ENCODE results near the gene RPL3.
"Not testable (repeated sequence)": the region's sequence is repeated elsewhere in the genome, so short reads cannot be mapped to it uniquely, and the experiment has no call there.

The RPL3 gene

DNA sequence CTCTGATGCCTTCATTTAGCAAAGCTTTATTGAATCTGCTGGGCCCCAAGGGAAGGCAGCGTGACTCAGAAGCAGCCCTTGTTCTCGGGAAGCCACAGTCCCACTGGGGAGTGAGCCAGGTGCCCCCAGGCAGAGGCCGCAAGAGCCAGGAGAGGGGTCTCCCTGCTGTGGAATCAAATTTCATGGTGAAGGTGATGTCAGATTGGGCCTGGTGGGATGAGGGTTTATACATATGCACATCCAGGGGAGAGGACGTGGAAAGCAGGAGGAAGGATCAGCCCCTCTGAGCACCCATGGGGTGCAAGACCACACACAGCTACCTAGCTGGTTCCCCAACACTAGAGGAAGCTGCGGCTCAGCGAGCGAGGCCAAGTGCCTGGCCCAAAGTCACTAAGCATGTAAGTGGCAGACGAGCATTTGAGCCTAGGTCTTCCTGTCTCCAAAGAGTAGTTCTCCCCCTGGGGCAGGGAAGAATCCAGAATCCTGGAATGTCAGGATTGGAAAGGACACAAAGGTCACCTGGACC, 32.3 kb upstream of the RPL3 start:
- no peak for DNase-seq (ENCODE audit: low read depth)

DNA sequence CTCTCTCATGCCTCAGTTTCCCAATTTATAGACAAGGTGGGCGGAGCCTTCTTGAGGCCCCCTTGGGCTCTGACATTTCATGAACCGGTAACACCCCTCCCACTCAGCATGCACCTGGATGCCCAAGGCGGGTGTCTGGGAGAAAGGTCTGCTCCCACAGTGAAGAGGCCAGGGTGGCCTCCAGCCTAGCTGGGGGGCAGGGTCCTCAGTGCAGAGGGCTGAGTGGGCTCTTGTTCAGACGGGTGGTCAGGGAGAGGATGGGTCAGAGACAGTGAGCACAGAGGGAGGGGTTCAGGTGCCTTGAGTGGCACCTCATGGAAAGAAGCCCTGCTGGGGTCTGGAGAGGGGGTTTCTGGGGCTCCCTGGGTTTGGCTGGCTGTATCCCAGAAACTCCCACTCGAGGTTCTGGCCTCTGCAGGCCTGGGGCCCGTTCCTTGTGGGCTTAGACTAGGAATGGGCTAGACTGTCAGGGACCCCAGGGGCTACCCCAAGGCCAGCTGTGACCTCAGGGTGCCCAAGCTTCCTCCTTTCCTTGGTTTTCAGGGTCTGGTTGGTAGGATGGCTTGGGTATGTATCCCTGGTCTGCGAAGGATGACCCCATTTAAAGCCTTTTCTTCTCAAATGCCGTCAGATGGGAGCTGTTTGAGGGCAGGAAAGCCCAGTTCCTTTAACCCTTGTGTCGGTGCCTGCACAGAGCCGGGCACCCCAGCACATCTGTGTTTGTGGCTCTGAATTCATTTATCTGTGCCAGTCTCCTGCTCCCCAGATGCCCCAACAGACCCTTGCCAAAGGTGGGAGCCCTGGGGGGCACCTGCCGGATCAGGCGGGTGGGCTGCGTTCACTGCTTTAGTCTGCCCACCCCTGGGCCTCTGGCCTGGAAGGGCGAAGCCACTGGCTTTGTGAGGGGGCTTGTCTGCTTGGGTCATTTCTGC, 31.6 kb upstream of the RPL3 start:
- no peak for DNase-seq (ENCODE audit: low read depth)

DNA sequence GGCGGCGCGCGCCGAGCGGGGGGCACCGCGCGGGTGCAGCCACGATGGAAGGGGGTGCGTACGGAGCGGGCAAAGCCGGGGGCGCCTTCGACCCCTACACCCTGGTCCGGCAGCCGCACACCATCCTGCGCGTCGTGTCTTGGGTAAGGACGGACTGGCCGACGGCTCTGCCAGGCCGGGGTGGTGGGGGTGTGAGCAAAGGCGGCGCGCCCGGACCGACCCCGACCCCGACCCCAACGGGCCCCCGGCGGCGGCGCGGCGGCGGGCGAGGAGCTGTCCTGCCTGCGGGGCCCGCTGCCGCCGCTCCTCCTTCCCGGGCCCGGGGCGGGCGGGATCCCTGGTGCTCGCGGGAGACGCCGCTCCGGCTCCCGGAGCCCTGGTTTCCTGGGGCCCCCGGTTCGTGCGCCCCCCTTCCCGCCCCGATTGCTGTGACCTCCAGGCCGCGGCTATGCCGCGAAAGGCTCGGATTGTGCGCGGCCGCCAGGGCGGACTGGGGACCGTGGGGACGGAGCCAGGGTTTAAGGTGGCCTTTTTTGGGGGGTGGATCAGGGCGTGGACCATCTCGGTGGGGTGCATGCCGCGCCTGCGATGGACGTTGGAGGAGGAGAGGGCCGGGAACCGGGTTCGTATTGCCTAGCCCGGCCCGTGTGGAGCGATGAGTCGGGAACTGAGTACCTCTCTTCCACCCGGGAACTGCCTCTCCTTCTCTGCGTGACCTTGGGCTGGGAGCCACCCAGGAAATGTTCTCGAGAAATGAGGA, 30.7 kb upstream of the RPL3 start, which contains the start of gene SYNGR1:
Gene SYNGR1 (plus strand): TSS at position 25 of the 760 bp plus-strand sequence. CDS start 20 bp downstream, at position 45.
- DNase-seq (ENCODE audit: low read depth) = no peak

DNA sequence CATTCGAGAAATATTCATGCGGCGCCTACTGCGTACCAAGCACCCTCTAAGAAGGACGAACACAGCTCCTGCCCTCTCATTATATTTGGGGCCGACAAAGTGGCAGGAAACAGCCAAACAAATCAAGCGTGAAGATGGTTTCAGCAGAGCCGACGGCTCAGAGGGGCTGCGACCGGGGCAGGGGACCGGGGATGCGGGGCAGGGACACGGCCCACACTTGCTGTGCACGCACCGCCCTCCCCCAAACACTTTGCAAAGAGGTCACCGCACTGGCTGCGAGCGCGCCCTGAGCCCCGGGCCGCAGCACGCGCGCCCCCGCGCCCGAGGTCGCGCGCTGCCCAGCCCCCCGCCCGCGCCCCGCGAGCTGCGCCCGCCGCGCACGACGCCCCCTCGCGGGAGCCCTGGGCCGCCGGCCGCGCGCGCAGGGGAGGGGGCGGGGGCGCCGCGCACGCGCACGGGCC, 30.1 kb upstream of the RPL3 start:
- DNase-seq (ENCODE audit: low read depth) = no peak

DNA sequence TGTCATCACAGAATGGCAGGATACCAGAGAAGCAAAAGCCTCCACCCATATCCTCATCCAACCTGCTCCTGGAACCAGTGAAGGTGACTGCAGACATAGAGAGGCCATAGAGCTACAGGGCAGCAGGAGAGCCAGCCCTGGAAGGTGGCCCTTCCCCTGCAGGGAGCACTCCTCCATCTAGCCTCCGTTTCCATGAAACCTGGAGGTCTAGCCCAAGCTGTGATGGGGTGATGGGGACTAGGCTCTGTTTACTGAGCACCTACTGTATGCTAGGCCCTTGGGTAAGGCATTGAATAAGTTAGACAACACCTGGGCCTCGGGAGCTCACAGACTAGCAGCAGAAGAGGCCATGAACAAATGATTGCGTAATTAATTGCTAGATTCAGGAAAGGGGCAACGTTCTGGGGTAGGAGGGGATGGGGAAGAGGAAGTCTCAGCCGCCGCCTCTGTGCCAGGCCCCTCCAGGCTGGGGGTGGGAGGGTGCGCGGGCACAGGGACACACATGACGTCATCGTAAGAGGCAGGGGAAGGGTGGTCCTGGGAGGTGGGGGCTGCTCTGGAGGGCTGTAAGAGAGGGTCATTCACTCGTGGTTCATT, 29.6 kb upstream of the RPL3 start:
- DNase-seq (ENCODE audit: low read depth) = no peak

DNA sequence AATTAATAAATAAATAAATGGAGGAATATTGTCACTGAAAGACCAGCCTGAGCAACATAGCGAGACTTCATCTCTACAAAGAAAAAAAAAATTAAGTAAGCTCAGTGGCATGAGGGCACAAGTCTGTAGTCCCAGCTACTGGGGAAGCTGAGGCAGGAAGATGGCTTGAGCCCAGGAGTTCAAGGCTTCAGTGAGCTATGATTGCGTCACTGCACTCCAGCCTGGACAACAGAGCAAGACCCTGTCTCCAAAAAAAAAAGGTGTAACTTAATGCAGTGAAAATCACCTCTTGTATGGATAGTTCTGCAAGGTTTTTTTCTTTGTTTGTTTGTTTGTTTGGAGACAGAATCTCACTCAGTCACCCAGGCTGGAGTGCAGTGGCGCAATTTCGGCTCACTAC, 25.8 kb upstream of the RPL3 start:
- DNase-seq (ENCODE audit: low read depth) = no peak

DNA sequence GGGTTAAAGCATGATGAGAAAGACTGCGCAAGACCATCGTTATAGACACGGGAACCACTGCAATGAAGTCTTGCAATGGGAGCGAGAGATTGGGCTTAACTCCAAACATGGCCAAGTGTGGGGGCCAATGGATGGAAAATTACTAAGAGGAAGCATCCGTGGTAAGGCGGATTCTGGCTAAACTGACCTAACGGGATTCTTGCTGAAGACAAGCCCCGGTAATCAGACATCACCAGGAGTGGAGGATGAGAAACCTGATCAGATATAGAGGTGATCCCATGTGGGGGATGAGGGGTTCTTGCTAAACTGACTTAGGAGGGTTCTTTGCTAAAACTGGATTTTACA, 24.6 kb upstream of the RPL3 start:
- no peak for DNase-seq (ENCODE audit: low read depth)

DNA sequence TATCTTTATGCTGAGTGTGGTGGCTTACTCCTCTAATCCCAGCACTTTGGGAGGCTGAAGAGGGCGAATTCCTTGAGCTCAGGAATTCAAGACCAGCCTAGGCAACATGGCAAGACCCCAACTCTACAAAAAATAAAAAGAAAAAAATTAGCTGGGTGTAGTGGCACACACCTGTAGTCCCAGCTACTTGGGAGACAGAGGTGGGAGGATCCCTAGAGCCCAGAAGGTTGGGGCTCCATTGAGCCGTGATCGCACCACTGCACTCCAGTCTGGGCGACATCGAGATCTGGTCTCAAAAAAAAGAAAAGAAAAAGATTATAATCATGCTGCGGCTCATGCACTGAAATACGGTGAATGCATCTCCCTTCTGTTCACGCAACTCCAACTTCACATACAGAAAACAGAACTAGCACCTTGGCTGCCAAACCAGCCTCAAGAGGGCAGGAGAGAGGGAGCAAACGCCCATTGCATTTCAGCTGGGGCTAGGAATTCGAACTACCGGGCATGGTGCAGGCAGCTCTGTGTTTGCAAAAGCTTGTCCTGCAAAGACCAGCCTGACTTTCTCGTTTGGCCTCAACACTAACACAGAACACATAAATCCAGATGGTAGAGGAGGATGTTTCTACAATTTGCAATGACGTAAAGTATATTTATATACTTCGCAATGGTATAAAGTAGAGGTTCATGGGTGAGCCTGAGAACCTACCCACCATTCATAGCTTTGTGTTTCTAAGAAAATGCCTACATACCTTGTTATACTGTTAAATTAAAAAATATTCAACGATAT, 24.0 kb upstream of the RPL3 start:
- peak; percentile 33 for DNase-seq (ENCODE audit: low read depth)

DNA sequence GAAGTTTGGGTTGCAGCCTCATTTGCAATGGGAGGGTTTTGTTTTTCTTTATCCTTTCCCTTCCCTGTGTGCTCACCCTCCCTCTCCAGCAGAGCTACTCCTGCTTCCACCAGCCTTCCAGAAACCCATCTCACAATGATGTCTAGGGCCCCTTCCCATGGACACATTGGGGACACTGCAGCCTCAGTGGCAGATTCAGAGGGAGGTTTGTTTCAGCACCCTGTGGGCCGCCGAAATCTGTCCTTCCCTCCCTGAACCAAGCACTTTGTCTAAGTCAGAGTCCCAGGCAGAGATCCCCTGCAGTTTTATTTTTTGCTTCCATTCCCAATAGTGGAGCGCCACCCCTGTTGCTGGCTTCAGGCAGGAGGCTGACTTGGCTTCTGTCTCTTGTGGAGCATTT, 21.8 kb upstream of the RPL3 start:
- DNase-seq (ENCODE audit: low read depth) = no peak

DNA sequence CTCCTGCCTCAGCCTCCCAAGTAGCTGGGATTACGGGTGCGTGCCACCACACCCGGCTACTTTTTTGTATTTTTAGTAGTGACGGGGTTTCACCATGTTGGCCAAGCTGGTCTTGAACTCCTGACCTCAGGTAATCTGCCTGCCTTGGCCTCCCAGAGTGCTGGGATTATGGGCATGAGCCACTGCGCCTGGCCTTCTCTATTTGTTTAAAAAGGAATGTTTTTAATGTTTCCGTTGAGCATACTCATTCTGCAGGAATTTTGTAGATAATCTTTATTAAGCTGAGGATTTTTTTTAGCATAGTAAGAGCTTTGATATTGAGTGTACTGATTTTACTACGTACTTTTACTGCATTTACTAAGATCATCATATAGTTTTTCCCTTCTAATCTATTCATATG, 20.4 kb upstream of the RPL3 start:
- not testable (repeated sequence) for DNase-seq (ENCODE audit: low read depth)

DNA sequence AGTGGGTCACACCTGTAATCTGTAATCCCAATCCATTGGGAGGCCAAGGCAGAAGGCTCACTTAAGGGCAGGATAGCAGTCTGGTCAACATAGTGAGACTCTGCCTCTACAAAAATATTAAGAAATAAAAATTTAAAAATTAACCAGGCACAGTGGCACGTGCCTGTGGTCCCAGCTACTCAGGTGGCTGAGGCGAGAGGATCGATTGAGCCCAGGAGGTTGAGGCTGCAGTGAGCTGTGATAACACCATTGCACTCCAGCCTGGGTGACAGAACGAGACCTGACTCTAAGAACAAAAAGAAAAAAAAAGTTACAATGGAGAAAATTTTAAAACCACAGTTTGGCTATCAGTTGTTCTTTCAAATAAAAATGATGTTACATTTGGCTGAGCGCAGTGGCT, 17.0 kb upstream of the RPL3 start:
- DNase-seq (ENCODE audit: low read depth) = no peak

DNA sequence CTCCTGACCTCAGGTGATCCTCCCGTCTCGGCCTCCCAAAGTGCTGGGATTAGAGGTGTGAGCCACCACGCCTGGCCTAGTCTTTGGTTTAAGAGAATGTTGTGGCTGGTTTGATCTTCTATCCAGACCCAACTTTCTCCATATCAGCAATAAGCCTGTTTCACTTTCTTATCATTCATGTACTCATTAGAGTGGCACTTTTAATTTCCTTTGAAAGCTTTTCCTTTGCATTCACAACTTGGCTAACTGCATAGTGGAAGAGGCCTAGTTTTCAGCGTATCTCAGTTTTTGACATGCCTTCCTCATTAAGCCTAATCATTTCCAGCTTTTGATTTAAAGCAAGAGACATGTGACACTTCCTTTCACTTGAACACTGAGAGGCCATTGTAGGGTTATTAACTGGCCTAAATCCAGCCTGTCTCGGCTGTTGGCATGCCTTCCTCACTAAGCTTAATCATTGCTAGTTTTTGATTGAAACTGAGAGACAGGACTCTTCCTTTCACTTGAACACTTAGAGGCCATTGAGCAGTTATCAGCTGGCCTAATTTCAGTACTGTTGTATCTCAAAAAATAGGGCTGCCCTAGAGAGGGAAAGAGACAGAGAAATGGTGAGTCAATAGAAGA, 13.1 kb upstream of the RPL3 start:
- DNase-seq (ENCODE audit: low read depth) = no peak

DNA sequence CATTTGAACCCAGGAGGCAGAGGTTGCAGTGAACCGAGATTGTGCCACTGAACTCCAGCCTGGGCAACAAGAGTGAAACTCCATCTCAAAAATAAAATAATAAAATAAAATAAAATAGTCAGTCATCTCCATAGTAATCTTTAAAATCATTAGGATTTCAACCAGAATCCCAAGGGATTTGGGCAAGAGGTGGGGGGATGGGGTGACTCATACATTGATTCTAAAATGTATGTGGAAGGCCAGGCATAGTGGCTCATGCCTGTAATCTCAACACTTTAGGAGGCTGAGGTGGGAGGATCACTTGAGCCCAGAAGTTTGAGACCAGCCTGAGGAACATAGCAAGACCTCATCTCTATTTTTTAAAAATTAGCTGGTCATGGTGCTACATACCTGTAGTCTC, 11.1 kb upstream of the RPL3 start:
- DNase-seq (ENCODE audit: low read depth) = not testable (repeated sequence)

DNA sequence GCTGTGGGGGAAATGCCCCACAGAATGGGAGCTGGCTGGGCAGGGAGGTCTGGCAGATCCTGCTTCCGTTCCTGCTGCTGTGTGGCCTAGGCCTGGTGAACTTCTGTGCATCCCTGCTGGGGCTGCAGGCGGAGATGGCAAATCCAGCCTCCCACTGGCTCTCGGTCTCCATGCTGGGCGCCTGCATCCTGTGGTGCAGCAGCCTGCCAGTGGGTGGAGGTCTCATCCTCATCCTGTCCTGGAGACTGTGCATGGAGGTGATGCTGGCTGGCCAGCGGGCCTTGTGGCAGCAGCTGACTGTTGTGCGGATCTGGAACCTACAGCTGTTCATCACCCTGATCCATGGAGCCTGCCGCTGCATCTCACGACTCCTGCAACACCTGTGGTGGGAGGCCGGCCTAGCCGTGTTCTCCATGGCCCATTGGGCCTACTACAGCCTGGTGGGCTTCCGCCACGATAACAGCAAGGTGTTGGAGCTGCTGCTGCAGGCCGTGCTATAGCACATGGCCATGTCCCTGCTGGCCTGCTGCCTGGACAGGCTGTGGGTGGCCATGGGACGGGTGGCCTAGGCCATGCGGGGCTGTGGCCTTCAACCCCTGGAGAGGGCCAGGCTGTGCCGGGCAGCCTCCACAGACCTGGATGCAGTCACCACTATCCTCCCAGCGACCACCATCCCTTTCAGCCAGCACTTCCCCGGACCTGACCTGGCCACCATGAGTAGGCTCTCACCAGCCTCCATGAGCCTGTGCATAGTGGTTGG, 8.8 kb upstream of the RPL3 start:
- no peak for DNase-seq (ENCODE audit: low read depth)

DNA sequence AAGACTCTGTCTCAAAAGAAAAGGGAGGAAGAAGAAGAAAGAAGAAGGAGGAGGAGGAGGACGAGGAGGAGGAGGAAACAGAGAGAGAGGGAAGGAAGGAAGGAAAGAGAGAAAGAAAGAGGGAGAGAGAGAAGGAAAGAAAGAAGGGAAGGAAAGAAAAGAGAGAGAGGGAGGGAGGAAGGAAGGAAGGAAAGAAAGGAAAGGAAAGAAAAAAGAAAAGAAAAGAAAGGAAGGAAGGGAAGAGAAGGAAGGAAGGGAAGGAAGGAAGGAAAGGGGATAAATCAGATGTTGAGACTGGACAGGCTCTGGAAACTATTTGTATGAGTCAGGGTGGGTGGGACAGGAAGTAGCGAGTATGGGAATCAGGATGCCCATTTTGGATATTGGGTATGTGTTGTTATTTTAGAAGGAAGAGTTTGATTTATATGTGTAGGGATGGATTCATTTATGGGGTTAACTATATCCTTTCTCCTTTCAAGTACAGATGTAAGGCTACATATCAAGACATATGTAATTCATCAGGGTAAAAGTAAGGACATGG, 6.0 kb upstream of the RPL3 start:
- no peak for DNase-seq (ENCODE audit: low read depth)

DNA sequence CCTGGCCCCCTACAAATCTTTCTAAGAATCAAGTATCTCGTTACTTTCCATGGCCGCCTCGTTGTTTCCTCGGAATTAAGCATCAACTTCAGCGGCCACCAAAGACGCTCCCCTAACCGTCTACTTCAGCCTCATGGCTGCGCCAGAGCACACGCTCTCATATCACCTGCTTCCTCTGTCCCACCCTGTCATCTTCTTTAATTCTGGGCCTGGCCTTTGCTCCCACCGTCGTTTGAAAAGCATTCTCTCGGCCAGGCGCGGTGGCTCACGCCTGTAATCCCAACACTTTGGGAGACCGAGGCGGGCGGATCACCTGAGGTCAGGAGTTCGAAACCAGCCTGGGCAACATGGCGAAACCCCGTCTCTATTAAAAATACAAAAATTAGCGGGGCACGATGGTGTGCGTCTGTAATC, 1.2 kb upstream of the RPL3 start:
- not testable (repeated sequence) for DNase-seq (ENCODE audit: low read depth)

DNA sequence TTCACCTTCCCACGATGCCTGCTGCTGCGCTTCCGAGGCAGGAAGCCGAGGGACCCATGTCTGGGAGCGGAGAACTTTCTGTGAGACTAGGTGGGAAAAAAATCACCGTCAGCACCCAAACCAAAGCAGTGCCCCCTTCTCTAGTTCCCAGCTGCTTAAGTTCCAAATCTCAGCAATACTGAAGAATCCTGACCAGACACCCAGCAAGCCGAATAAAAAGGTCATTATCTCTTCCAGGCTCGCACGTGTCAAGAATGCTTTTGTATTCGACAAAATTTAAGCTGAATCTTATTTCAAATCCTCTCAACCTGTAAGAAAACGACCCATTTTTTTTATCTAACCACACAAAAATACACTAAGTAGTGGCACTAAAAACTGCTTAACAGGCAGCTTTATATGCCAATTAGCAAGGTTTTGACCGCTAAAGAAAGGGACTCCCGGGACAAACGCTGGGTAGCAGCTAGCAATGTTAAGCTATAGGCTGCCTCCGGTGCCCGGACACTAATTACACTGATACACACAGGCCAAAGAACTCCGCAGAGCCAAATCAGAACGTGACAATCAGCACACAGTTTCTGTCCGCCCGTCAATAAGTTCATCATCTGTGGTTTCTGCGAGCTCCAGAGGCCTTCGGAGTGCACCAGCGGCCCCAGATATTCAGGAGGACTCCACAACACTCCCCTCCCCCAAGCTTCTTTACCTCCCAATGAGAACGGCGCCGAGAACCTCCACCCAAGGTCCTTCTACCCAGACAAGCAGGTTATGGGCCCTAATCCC, 728 bp downstream of the RPL3 start:
- DNase-seq (ENCODE audit: low read depth) = no peak

DNA sequence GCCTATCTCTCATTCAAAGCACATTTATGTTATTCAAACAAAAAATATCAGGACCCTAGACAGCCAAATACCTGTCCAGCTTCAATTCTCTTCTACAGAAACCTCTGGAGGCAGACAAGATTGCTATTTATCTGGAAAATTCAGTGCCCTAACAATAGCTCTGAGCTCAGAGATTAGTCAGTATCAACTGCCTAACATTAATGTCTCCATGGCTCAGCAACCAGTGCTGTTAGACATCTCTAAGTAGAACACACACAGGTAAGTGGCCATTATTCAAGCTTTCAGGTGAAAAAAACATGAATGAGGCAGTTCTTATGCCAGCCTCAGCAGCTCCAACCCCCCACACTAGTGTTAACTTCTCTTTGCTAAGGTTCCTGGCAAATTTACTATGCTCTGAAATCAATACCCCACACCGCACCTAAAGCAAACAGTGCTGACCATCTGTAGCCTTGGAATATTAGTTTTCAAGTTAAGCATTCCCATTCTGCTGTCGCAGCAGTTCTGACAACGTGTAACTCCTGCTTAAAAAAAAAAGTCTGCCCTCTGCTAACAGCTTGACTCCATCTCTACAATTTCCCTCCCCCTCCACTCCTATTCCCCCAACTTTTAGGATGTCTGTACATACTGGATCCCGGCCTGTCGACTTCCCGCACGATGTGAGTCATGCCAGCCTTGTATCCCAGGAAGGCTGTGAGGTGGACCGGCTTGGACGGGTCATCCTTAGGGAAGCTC, 1.5 kb downstream of the RPL3 start:
- no peak for DNase-seq (ENCODE audit: low read depth)
